Astrocyte of the spinal cord (primary cell): ENCODE measurements around the gene ATG7.

Experiments
- DNase-seq: peaks from one replicate; pipeline ENCODE4 v3.0.0; 2011; ENCODE audit warnings: low read depth, low spot score
- H3K4me3 ChIP-seq: 2 replicates; pipeline ENCODE4 v1.5.1; 2011; ENCODE audit warnings: low read depth, mild to moderate bottlenecking, low read length, moderate library complexity
- CTCF ChIP-seq: IDR thresholded peaks from 2 replicates; pipeline ENCODE4 v1.5.1; 2012; ENCODE audit warnings: low read depth, mild to moderate bottlenecking, low read length, inconsistent platforms
- in situ Hi-C: cut with HindIII; loops from 2 replicates; pipeline ENCODE4 v1.10.0; 2017; ENCODE audit warnings: low sequenced_read_pairs

The ATG7 gene

GRCh38 chr3:11602886-11603527, 330.8 kb downstream of the ATG7 start:
- in situ Hi-C loops = loop anchor here (25.0 kb wide), 1 partner anchor 216 kb away; no protein-coding TSS in a partner anchor
- DNase-seq = no peak
- H3K4me3 ChIP-seq = no peak overlapping the region
- TF ChIP-seq CTCF = no peak

- DNase-seq = peak; percentile 90
- no peak for TF ChIP-seq CTCF
- in situ Hi-C loops = loop anchor here (25.0 kb wide), 1 partner anchor 216 kb away; no protein-coding TSS in a partner anchor
- no peak overlapping the region for H3K4me3 ChIP-seq
Observed at GRCh38 chr3:11603628-11604027, 331.4 kb downstream of the ATG7 start.

- no peak overlapping the region for H3K4me3 ChIP-seq
- TF ChIP-seq CTCF = no peak
- in situ Hi-C loops = loop anchor here (25.0 kb wide), 1 partner anchor 217 kb away; no protein-coding TSS in a partner anchor
- DNase-seq = no peak
Observed at GRCh38 chr3:11604139-11604892, 332.1 kb downstream of the ATG7 start.

GRCh38 chr3:11605398-11605797, 333.2 kb downstream of the ATG7 start:
- TF ChIP-seq CTCF = no peak
- no peak for DNase-seq
- no peak overlapping the region for H3K4me3 ChIP-seq
- in situ Hi-C loops = loop anchor here (25.0 kb wide), 1 partner anchor 218 kb away; no protein-coding TSS in a partner anchor

- TF ChIP-seq CTCF = no peak
- no peak for DNase-seq
- in situ Hi-C loops = loop anchor here (25.0 kb wide), 1 partner anchor 219 kb away; no protein-coding TSS in a partner anchor
- no peak overlapping the region for H3K4me3 ChIP-seq
Observed at GRCh38 chr3:11606090-11606784, 334.0 kb downstream of the ATG7 start.

GRCh38 chr3:11606865-11607440, 334.8 kb downstream of the ATG7 start:
- in situ Hi-C loops = loop anchor here (25.0 kb wide), 1 partner anchor 220 kb away; no protein-coding TSS in a partner anchor
- DNase-seq = no peak
- TF ChIP-seq CTCF = no peak
- H3K4me3 ChIP-seq = no peak overlapping the region
